IPS-20b (cell line): ENCODE measurements around the gene NAALADL1.
"Not testable (repeated sequence)": the region's sequence is repeated elsewhere in the genome, so short reads cannot be mapped to it uniquely, and the experiment has no call there.

ENCODE experiments used
- H3K27ac ChIP-seq: one replicate; pipeline ENCODE4 v1.5.1; 2013; ENCODE audit warnings: low read length
- H3K27me3 ChIP-seq: 2 replicates; pipeline ENCODE4 v1.6.1; 2013; ENCODE audit warnings: mild to moderate bottlenecking, low read length, inconsistent platforms; ENCODE audit not compliant: insufficient read depth
- H3K36me3 ChIP-seq: 2 replicates; pipeline ENCODE4 v1.6.1; 2013; ENCODE audit warnings: low read depth, mild to moderate bottlenecking, inconsistent platforms, low read length, moderate library complexity; ENCODE audit not compliant: insufficient read depth
- H3K4me1 ChIP-seq: 2 replicates; pipeline ENCODE4 v1.6.1; 2013; ENCODE audit warnings: mild to moderate bottlenecking, control low read depth, inconsistent platforms, low read length, moderate library complexity; ENCODE audit not compliant: insufficient read depth
- H3K4me3 ChIP-seq: 2 replicates; pipeline ENCODE4 v1.5.1; 2013; ENCODE audit warnings: mild to moderate bottlenecking, low read length, inconsistent platforms
- H3K9ac ChIP-seq: 2 replicates; pipeline ENCODE4 v1.6.1; 2013; ENCODE audit warnings: low read depth, mild to moderate bottlenecking, inconsistent platforms, low read length, moderate library complexity
- H3K9me3 ChIP-seq: 2 replicates; pipeline ENCODE4 v1.6.1; 2013; ENCODE audit warnings: mild to moderate bottlenecking, low read depth, low read length, inconsistent platforms; ENCODE audit not compliant: insufficient read depth

Gene NAALADL1

DNA sequence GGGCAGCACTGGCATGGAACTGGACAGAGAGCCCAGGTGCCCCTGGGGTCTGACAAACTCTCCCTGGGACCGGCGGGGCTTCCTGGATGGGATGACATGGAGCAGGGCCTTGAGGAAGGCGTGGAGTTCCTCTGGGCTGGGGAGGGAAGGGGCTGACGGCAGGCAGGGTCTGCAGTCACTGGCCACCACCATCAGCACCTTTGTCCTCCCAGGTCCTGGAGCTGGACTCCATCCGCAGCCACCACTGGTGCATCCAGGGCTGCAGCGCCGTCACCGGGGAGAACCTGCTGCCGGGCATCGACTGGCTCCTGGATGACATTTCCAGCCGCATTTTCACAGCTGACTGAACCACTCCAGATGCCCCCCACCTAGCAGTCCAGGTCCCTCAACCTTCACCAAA is 36.8 kb downstream of the NAALADL1 start:
- H3K36me3 ChIP-seq = peaks cover 37% of the 10 kb centered on the region
- H3K9ac ChIP-seq = no peak overlapping the region
- no peaks in the 10 kb centered on the region for H3K9me3 ChIP-seq
- no peaks in the 10 kb centered on the region for H3K27me3 ChIP-seq
- no peak overlapping the region for H3K4me3 ChIP-seq
- no peaks in the 10 kb centered on the region for H3K4me1 ChIP-seq
- no peak overlapping the region for H3K27ac ChIP-seq

DNA sequence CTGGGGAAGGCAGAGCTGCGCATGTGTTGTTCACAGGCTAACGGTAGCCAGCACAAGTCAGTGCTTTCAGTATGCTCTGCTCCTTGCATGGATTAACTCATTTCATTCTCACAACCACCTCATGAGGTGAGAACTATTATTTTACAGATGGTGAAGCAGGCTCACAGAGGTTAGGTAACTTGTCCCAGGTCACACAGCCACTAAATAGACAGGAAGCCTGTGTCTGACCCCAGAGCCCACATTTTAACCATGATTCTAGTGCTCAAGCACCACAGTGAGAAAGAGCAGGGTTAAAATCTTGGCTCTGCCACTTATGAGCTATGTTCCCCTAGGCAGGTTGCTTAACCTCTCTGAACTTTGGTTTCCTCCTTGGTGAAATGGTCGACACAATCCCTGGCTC is 37.4 kb downstream of the NAALADL1 start:
- H3K27me3 ChIP-seq = no peaks in the 10 kb centered on the region
- no peak overlapping the region for H3K4me3 ChIP-seq
- no peaks in the 10 kb centered on the region for H3K4me1 ChIP-seq
- no peak overlapping the region for H3K9ac ChIP-seq
- no peak overlapping the region for H3K27ac ChIP-seq
- peaks cover 37% of the 10 kb centered on the region for H3K36me3 ChIP-seq
- no peaks in the 10 kb centered on the region for H3K9me3 ChIP-seq

DNA sequence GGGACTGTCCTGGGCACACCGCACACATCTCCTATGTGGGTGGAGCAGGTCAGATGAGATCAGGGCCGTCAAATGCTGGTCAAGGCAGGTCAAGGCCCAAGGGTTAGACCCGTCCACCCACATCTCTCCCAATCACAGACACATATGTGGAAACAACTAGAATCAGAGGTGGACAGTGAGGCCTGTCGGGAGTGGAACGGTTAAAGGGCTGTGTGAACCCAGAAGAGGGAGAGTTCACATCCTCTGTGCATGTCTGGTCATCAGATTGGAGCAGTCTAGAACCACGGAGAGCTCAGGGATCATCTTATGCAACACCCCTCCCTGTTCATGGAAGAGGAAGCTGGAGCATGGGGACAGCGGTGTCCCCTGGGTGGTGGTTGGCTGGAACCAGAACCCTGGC is 38.5 kb downstream of the NAALADL1 start:
- no peak overlapping the region for H3K27ac ChIP-seq
- no peaks in the 10 kb centered on the region for H3K9me3 ChIP-seq
- peaks cover 37% of the 10 kb centered on the region for H3K36me3 ChIP-seq
- H3K9ac ChIP-seq = no peak overlapping the region
- H3K4me1 ChIP-seq = no peaks in the 10 kb centered on the region
- no peak overlapping the region for H3K4me3 ChIP-seq
- no peaks in the 10 kb centered on the region for H3K27me3 ChIP-seq

- Histone ChIP-seq H3K9me3 (no peaks in the 10 kb centered on the region), H3K36me3 (peaks cover 37% of the 10 kb centered on the region), H3K4me3 (no peak overlapping the region), H3K9ac (no peak overlapping the region), H3K27me3 (no peaks in the 10 kb centered on the region), H3K4me1 (0 out of 2 replicates have a peak, but pooled peaks cover 3% of the 10 kb centered on the region), H3K27ac (no peak overlapping the region)
These were observed 40.4 kb downstream of the NAALADL1 start for GRCh38 chr11:65017937-65018336.

DNA sequence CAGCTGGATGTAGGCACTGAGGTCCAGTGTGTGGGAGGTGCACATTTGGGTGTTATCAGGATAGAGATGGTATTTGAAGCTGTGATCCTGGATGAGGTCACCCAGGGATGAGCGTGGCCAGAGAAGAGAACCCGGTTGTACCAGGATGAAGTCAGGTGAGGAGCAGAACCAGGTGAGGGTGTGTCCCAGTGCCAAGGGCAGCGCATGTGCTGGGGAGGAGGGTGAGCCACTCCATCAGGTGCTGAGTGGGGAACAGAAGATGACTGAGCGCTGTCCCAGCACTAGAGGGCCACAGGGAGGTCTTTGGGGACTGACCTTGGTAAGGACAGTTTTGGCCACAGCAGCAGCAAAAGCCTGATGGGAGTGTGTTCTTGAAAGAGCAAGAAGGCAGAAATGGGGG is 41.6 kb downstream of the NAALADL1 start:
- Histone ChIP-seq H3K9me3 (no peaks in the 10 kb centered on the region), H3K36me3 (peaks cover 31% of the 10 kb centered on the region), H3K27ac (no peak overlapping the region), H3K27me3 (no peaks in the 10 kb centered on the region), H3K4me1 (0 out of 2 replicates have a peak, but pooled peaks cover 3% of the 10 kb centered on the region), H3K9ac (no peak overlapping the region), H3K4me3 (no peak overlapping the region)

DNA sequence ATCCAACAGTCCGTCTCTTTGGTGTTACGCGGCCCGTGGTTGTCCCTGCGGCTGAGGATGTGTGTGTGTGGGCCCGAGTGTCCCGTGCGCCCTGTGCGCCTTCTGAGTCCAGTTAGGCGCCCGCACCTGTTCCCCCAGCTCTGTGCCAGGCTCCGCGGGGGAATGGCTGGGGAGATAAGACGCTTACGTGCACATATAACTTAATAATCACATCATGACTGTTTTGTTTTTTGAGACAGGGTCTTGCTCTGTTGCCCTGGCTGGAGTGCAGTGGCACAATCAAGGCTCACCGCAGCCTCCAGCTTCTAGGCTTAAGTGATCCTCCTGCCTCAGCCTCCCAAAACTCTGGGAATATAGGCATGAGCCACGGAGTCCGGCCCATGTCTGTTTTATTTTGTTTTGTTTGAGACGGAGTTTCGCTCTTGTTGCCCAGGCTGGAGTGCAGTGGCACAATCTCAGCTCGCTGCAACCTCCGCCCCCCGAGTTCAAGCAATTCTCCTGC is 43.6 kb downstream of the NAALADL1 start:
- Histone ChIP-seq H3K36me3 (peaks cover 19% of the 10 kb centered on the region), H3K9me3 (no peaks in the 10 kb centered on the region), H3K27me3 (no peaks in the 10 kb centered on the region), H3K9ac (peak overlapping the region; percentile 93; the same call in 1 of the 2 replicates), H3K4me1 (0 out of 2 replicates have a peak, but pooled peaks cover 3% of the 10 kb centered on the region), H3K27ac (peak overlapping the region; percentile 49), H3K4me3 (peak overlapping the region; percentile 86)

DNA sequence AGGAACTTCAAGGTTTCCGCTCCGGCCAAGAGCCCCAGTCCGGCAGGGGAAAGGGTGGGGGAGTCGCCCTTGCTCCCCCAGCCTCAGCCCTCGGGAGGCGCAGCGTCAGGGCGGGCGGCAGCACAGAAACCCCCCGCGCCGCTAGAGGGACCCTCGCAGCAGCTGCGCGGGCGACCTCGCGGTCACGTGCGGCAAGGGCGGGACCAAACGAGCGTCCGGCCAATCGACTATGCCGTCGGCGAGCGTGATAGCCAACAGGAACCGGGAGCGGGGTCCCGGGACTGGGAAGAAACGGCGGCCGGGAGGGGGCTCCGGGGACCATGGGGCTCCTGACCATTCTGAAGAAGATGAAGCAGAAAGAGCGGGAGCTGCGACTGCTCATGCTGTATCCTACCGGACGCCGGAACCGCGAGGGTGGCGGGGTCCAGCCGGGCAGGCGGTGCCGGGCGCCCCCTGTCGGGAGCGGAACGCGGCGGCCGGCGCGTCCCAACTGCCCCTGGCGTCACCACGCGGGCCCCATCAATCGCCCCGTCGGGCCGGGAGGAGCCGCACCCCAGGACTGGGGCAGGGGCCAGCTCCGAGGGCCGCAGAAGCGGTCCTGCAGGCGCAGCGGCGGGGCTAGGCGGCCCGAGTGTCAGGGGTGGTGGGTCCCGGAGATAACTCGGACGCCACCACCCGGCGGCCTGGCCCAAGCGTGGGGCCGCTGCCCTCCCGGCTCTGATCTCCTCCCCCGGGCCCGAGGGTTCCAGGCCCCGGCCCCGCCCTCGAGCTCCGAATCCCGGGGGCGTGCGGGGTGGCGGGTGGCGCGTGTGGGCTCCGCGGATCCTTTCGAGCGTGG is 44.2 kb downstream of the NAALADL1 start, which contains the start of gene ARL2:
ARL2 (plus strand) TSS at position 273 of the 838 bp plus-strand sequence; CDS start at position 321, 48 bp downstream.
- Histone ChIP-seq H3K9me3 (no peaks in the 10 kb centered on the region), H3K4me1 (0 out of 2 replicates have a peak, but pooled peaks cover 3% of the 10 kb centered on the region), H3K27ac (peak within 1 kb of the TSS; percentile 49), H3K4me3 (peak within 1 kb of the TSS; percentile 86), H3K36me3 (peaks cover 15% of the 10 kb centered on the region), H3K9ac (peak within 1 kb of the TSS; percentile 93), H3K27me3 (no peaks in the 10 kb centered on the region)

GRCh38 chr11:65013130-65013887 is 45.0 kb downstream of the NAALADL1 start:
- H3K4me1 ChIP-seq = 0 out of 2 replicates have a peak, but pooled peaks cover 3% of the 10 kb centered on the region
- no peaks in the 10 kb centered on the region for H3K27me3 ChIP-seq
- peaks cover 8% of the 10 kb centered on the region for H3K36me3 ChIP-seq
- no peaks in the 10 kb centered on the region for H3K9me3 ChIP-seq
- H3K9ac ChIP-seq = peak overlapping the region; percentile 93
- H3K4me3 ChIP-seq = peak overlapping the region; percentile 86
- no peak overlapping the region for H3K27ac ChIP-seq

DNA sequence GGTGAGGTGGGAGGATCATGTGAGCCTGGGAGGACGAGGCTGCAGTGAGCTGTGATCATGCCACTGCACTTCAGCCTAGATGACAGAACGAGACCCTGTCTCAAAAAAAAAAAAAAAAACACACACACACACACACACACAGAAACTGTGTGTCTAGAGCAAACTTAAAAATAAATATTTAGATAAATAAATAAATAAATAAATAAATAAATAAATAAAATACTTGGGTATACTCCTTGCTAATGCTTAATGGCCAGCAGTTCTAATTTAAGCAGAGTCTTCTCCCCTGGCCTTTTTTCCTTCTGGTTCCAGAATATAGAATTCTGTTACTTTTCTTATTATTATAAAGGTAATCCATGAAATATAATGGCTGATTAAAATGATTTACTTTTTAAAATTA is 49.5 kb downstream of the NAALADL1 start:
- no peak overlapping the region for H3K9ac ChIP-seq
- no peak overlapping the region for H3K4me3 ChIP-seq
- no peaks in the 10 kb centered on the region for H3K36me3 ChIP-seq
- H3K27ac ChIP-seq = no peak overlapping the region
- H3K9me3 ChIP-seq = no peaks in the 10 kb centered on the region
- H3K27me3 ChIP-seq = no peaks in the 10 kb centered on the region
- H3K4me1 ChIP-seq = 0 out of 2 replicates have a peak, but pooled peaks cover 3% of the 10 kb centered on the region

GRCh38 chr11:65008016-65008415 is 50.3 kb downstream of the NAALADL1 start:
- H3K9ac ChIP-seq = no peak overlapping the region
- H3K4me3 ChIP-seq = no peak overlapping the region
- no peaks in the 10 kb centered on the region for H3K36me3 ChIP-seq
- no peak overlapping the region for H3K27ac ChIP-seq
- H3K9me3 ChIP-seq = no peaks in the 10 kb centered on the region
- H3K4me1 ChIP-seq = no peaks in the 10 kb centered on the region
- no peaks in the 10 kb centered on the region for H3K27me3 ChIP-seq

DNA sequence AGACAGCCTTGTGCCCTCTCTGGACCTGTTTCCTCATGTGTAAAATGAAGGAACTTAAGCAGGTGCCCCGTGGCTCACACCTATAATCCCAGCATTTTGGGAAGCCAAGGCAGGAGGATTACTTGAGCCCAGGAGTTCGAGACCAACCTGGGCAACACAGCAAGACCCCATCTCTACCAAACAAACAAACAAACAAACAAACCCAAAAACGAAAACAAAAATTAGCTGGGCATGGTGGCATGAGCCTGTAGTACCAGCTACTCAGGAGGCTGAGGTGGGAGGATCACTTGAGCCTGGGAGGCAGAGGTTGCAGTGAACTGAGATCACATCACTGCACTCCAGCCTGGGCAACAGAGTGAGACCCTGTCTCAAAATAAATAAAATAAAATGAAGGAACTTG is 54.4 kb downstream of the NAALADL1 start:
- not testable (repeated sequence) for H3K9me3 ChIP-seq, H3K9ac ChIP-seq, H3K4me3 ChIP-seq, H3K4me1 ChIP-seq, H3K36me3 ChIP-seq, H3K27ac ChIP-seq, H3K27me3 ChIP-seq
